CD14-positive monocyte (primary cell): Measurements from ENCODE around the gene FGD3. TPM values are rescaled to one million over a fixed set of nuclear protein-coding genes. Genes with fewer than 3 reads are reported as not detected.

Source experiments
- DNase-seq, 3 donors: peaks; one replicate each; pipeline ENCODE4 v3.0.0-alpha.2; 2011 to 2022
- H2AFZ ChIP-seq: 2 replicates; pipeline ENCODE4 v1.6.0; 2012; ENCODE audit warnings: mild to moderate bottlenecking, low read depth, low read length, inconsistent platforms; ENCODE audit not compliant: insufficient read depth, poor library complexity, severe bottlenecking
- H3K27ac ChIP-seq, 2 donors: 1 replicate in 1 of 2; 2 replicates in 1 of 2; pipeline ENCODE4 v1.5.1; 2012 to 2013; ENCODE audit warnings: low read length in 2 of 2, control low read depth in 1 of 2, inconsistent platforms in 1 of 2, low read depth in 1 of 2, mild to moderate bottlenecking in 1 of 2
- H3K27me3 ChIP-seq, 2 donors: one replicate each; pipeline versions ENCODE4 v1.6.0 to v1.6.1; 2011 to 2013; ENCODE audit warnings: low read length in 2 of 2; ENCODE audit not compliant: control insufficient read depth in 2 of 2, insufficient read depth in 2 of 2
- H3K36me3 ChIP-seq, 2 donors: replicated peaks in 1 of 2; 1 replicate in 1 of 2; 2 replicates in 1 of 2; pipeline versions ENCODE4 v1.5.1 to v1.6.1; 2012 to 2013; ENCODE audit warnings: low read length in 2 of 2, control low read depth in 1 of 2, inconsistent platforms in 1 of 2, mild to moderate bottlenecking in 1 of 2; ENCODE audit not compliant: insufficient read depth in 2 of 2, control insufficient read depth in 1 of 2
- H3K4me1 ChIP-seq, 2 donors: 1 replicate in 1 of 2; 2 replicates in 1 of 2; pipeline versions ENCODE4 v1.5.1 to v1.6.1; 2012 to 2013; ENCODE audit warnings: low read length in 2 of 2, control low read depth in 1 of 2, inconsistent platforms in 1 of 2, mild to moderate bottlenecking in 1 of 2, moderate library complexity in 1 of 2; ENCODE audit not compliant: insufficient read depth in 2 of 2, control insufficient read depth in 1 of 2
- H3K4me2 ChIP-seq: replicated peaks from 2 replicates; pipeline ENCODE3; 2012; ENCODE audit warnings: low read length, moderate library complexity, mild to moderate bottlenecking; ENCODE audit not compliant: poor library complexity, severe bottlenecking; ENCODE audit errors: extremely low read depth
- H3K4me3 ChIP-seq, 3 experiments: fragments of 200-600 bp in 1 of 3; sonication (generic) in 1 of 3; replicated peaks in 1 of 3; 1 replicate in 2 of 3; 2 replicates in 1 of 3; pipeline ENCODE4 v1.5.1; 2011 to 2013; ENCODE audit warnings: low read length in 3 of 3, mild to moderate bottlenecking in 3 of 3, control low read depth in 2 of 3, low read depth in 2 of 3, inconsistent platforms in 1 of 3, moderate library complexity in 1 of 3
- H3K79me2 ChIP-seq: 2 replicates; pipeline ENCODE4 v1.6.0; 2012; ENCODE audit warnings: mild to moderate bottlenecking, control low read depth, inconsistent platforms, low read length, moderate library complexity; ENCODE audit not compliant: insufficient read depth
- H3K9ac ChIP-seq: 2 replicates; pipeline ENCODE4 v1.6.0; 2017; ENCODE audit warnings: low read length, mild to moderate bottlenecking; ENCODE audit not compliant: insufficient read depth, poor library complexity, severe bottlenecking
- H3K9me3 ChIP-seq, 2 donors: replicated peaks in 1 of 2; 1 replicate in 1 of 2; 2 replicates in 1 of 2; pipeline versions ENCODE4 v1.5.1 to v1.6.1; 2012 to 2013; ENCODE audit warnings: low read length in 2 of 2, control low read depth in 1 of 2; ENCODE audit not compliant: control insufficient read depth in 1 of 2, insufficient read depth in 1 of 2
- H4K20me1 ChIP-seq: 2 replicates; pipeline ENCODE4 v1.6.0; 2012; ENCODE audit warnings: mild to moderate bottlenecking, low read length, control low read depth, moderate library complexity; ENCODE audit not compliant: insufficient read depth
- H3K27ac Mint-ChIP-seq, 7 donors: one replicate each; pipeline ENCODE4 v1.8.0; 2020; ENCODE audit warnings: mild to moderate bottlenecking in 7 of 7, mixed read lengths in 7 of 7, moderate library complexity in 6 of 7, inconsistent platforms in 2 of 7
- H3K27me3 Mint-ChIP-seq, 3 donors: one replicate each; pipeline ENCODE4 v1.8.0; 2021 to 2022; ENCODE audit warnings: low read depth in 3 of 3, mild to moderate bottlenecking in 3 of 3, mixed read lengths in 3 of 3, moderate library complexity in 3 of 3, inconsistent platforms in 1 of 3
- H3K36me3 Mint-ChIP-seq, 2 donors: one replicate each; pipeline ENCODE4 v1.8.0; 2020; ENCODE audit warnings: mixed read lengths in 2 of 2, inconsistent platforms in 1 of 2, mild to moderate bottlenecking in 1 of 2
- H3K4me1 Mint-ChIP-seq: one replicate; pipeline ENCODE4 v1.8.0; 2020; ENCODE audit warnings: mild to moderate bottlenecking, mixed read lengths
- H3K4me3 Mint-ChIP-seq, 2 donors: one replicate each; pipeline ENCODE4 v1.8.0; 2020; ENCODE audit warnings: mild to moderate bottlenecking in 2 of 2, mixed read lengths in 2 of 2, moderate library complexity in 1 of 2
- H3K9me3 Mint-ChIP-seq, 7 donors: one replicate each; pipeline ENCODE4 v1.8.0; 2020 to 2022; ENCODE audit warnings: mixed read lengths in 7 of 7, mild to moderate bottlenecking in 6 of 7, moderate library complexity in 6 of 7, inconsistent platforms in 2 of 7
- CTCF ChIP-seq: fragments of 200-600 bp; IDR thresholded peaks from one replicate; pipeline ENCODE4 v1.8.0; 2022; ENCODE audit warnings: antibody characterized with exemption, mild to moderate bottlenecking
- WGBS: methylation state at CpG from one replicate; pipeline ENCODE4 v1.1.5; 2013; ENCODE audit warnings: missing lambda C conversion rate; ENCODE audit not compliant: insufficient coverage; 5-methylcytosine and 5-hydroxymethylcytosine counted together
- intact Hi-C, 2 donors: fragments of 100-400 bp; cut with micrococcal nuclease; formaldehyde crosslinking; loops; one replicate each; pipeline versions ENCODE4 v1.15.0 to v1.15.1; 2023
- polyA plus RNA-seq, 3 donors: library from polyadenylated mRNA; depleted of rRNA in 1 of 3; unstranded in 2 of 3; stranded (reverse) in 1 of 3; fragments of 300-500 nt in 2 of 3; fragments of >200 nt in 1 of 3; fragmentation: Illumina TruSeq in 2 of 3; gene quantifications; 1 replicate in 2 of 3; 2 replicates in 1 of 3; pipeline ENCODE4 v1.2.3, GENCODE V29; 2012 to 2021

FGD3 gene
- polyA plus RNA-seq, 3 donors, result 32.4 to 120 (median 56.2) TPM

GRCh38 chr9:92979283-92980056 lies 32.1 kb downstream of the FGD3 start:
- H3K36me3 Mint-ChIP-seq, result peaks cover 63 to 87% of the 10 kb centered on the region in 2 donors
- H3K27ac ChIP-seq, result peak overlapping the region in 1 of 2 donors; percentile 49

More at GRCh38 chr9:92979283-92980056, 32.1 kb downstream of the FGD3 start:
- no peak overlapping the region for H3K4me3 ChIP-seq
- H3K79me2 ChIP-seq, result peaks cover 93% of the 10 kb centered on the region
- H3K4me2 ChIP-seq, result no peak overlapping the region
- Mint-ChIP-seq H3K27me3 (no peaks in the 10 kb centered on the region), H3K9me3 (peaks cover 2 to 10% (median 5%) of the 10 kb centered on the region in 7 donors), H3K4me1 (peaks cover 59% of the 10 kb centered on the region), H3K27ac (peak overlapping the region in 4 of 7 donors; percentile 2 to 47 (median 24)), H3K4me3 (no peak overlapping the region)
- no CpG with 5 or more reads among the region's 2 CpGs for WGBS
- peaks cover 0 to 4% of the 10 kb centered on the region in 2 donors for H3K9me3 ChIP-seq
- peaks cover 32 to 45% of the 10 kb centered on the region in 2 donors for H3K4me1 ChIP-seq
- no peak for TF ChIP-seq CTCF
- H3K9ac ChIP-seq, result no peak overlapping the region
- H4K20me1 ChIP-seq, result peaks cover 99% of the 10 kb centered on the region
- no peaks in the 10 kb centered on the region for H3K27me3 ChIP-seq
- intact Hi-C loops, result no loop called here
- H3K36me3 ChIP-seq, result peaks cover 40 to 85% of the 10 kb centered on the region in 2 donors
- no peak overlapping the region for H2AFZ ChIP-seq
- DNase-seq, result no peak
